Peyer's patch (tissue), 4 donors: ENCODE results near the gene MAPK8IP2.
"Not testable (repeated sequence)": the region's sequence is repeated elsewhere in the genome, so short reads cannot be mapped to it uniquely, and the experiment has no call there.

Experiments used
- CTCF ChIP-seq, 6 experiments: fragments of 450-650 bp in 4 of 6; fragments of 200-600 bp in 2 of 6; sonication (generic) in 1 of 6; IDR thresholded peaks; one replicate each; pipeline ENCODE4 v1.5.1; 2017 to 2019; ENCODE audit warnings: antibody characterized with exemption in 6 of 6, mild to moderate bottlenecking in 3 of 6, moderate library complexity in 1 of 6
- POLR2A ChIP-seq, 2 donors: fragments of 450-650 bp; IDR thresholded peaks; one replicate each; pipeline ENCODE4 v1.5.1; 2017; ENCODE audit warnings: antibody characterized with exemption in 2 of 2, mild to moderate bottlenecking in 2 of 2, moderate library complexity in 2 of 2

GRCh38 chr22:50640296-50640695 is 39.7 kb downstream of the MAPK8IP2 start:
- TF ChIP-seq POLR2A, CTCF (IDR thresholded peaks at IDR 0.05): not testable (repeated sequence)
